Measurements from ENCODE around the gene RPS6KA5.
"Not testable (repeated sequence)": the region's sequence is repeated elsewhere in the genome, so short reads cannot be mapped to it uniquely, and the experiment has no call there.

DNA sequence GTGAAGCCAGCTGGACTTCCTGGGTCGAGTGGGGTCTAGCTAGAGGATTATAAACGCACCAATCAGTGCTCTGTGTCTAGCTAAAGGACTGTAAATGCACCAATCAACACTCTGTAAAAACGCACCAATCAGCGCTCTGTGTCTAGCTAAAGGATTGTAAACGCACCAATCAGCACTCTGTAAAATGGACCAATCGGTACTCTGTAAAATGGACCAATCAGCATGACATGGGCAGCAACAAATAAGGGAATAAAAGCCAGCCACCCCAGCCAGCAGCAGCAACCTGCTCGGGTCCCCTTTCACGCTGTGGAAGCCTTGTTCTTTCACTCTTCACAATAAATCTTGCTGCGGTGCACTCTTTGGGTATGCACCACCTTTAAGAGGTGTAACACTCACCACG is 26.1 kb downstream of the RPS6KA5 start:
- TF ChIP-seq, protein P1, sequence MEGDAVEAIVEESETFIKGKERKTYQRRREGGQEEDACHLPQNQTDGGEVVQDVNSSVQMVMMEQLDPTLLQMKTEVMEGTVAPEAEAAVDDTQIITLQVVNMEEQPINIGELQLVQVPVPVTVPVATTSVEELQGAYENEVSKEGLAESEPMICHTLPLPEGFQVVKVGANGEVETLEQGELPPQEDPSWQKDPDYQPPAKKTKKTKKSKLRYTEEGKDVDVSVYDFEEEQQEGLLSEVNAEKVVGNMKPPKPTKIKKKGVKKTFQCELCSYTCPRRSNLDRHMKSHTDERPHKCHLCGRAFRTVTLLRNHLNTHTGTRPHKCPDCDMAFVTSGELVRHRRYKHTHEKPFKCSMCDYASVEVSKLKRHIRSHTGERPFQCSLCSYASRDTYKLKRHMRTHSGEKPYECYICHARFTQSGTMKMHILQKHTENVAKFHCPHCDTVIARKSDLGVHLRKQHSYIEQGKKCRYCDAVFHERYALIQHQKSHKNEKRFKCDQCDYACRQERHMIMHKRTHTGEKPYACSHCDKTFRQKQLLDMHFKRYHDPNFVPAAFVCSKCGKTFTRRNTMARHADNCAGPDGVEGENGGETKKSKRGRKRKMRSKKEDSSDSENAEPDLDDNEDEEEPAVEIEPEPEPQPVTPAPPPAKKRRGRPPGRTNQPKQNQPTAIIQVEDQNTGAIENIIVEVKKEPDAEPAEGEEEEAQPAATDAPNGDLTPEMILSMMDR (IDR thresholded peaks at IDR 0.05): not testable (repeated sequence)
- not testable (repeated sequence) for TF ChIP-seq POLR2A (IDR thresholded peaks at IDR 0.05)
